Type B pancreatic cell (in vitro differentiated cells): Measurements from ENCODE around the gene ICA1. TPM values are rescaled to one million over a fixed set of nuclear protein-coding genes. Genes with fewer than 3 reads are reported as not detected.

ENCODE experiments used
- DNase-seq: peaks from one replicate; pipeline ENCODE4 v3.0.0; 2021; ENCODE audit warnings: mixed read lengths; ENCODE audit not compliant: unreplicated experiment; ENCODE audit errors: extremely low spot score
- H3K27ac Mint-ChIP-seq: 2 replicates; pipeline ENCODE4 v1.8.0; 2021; ENCODE audit warnings: mild to moderate bottlenecking, mixed read lengths
- H3K27me3 Mint-ChIP-seq: 2 replicates; pipeline ENCODE4 v1.8.0; 2021; ENCODE audit warnings: mixed read lengths
- H3K36me3 Mint-ChIP-seq: 2 replicates; pipeline ENCODE4 v1.8.0; 2021; ENCODE audit warnings: mixed read lengths
- H3K4me1 Mint-ChIP-seq: one replicate; pipeline ENCODE4 v1.8.0; 2021; ENCODE audit warnings: mixed read lengths; ENCODE audit not compliant: unreplicated experiment
- H3K4me3 Mint-ChIP-seq: 2 replicates; pipeline ENCODE4 v1.8.0; 2021; ENCODE audit warnings: mild to moderate bottlenecking, mixed read lengths
- H3K9me3 Mint-ChIP-seq: 2 replicates; pipeline ENCODE4 v1.8.0; 2021; ENCODE audit warnings: mixed read lengths
- total RNA-seq: library from RNA; stranded (reverse); gene quantifications from 2 replicates; pipeline ENCODE4 v1.2.1, GENCODE V29; 2021; ENCODE audit warnings: low replicate concordance
- TF ChIP-seq, protein P1 (sequence below): fragments of 200-600 bp; sonication (generic); conservative IDR thresholded peaks from 2 replicates; pipeline ENCODE4 v1.5.0; 2021; ENCODE audit warnings: antibody characterized with exemption, mild to moderate bottlenecking

ICA1 gene
- total RNA-seq, 1 donor from 2014 or later, result 9.8 TPM

DNA sequence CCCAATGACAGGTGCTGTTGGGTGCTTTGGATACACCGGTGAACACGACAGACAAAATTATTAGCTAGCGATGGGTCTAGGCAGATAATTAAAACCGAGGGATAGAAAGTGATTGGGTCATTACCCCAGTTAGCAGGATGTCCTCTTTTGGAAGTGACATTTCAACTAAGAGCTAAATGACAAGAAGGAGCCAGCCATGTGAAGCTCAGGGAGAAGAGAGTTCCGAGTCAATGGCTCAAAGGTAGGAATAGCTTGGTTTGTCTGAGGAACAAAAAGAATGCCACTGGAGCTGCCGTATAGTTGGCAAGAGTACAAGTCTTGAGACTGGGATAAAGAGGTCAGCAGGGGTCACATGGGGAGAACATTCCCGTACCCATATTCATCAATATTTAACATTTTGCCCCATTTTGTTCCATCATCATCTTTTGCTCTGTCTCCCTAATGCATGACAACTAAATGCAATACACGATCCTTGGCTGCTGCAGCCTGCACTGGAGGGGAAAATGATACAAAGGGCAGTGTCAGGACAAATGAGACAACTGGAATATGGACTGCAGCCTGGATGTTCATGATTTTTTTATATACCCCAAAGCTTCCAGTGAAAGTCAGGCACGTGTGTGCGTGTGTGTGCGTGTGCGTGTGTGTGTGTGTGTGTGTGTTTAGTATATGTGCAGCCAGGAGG is 115.7 kb downstream of the ICA1 start:
- no peaks in the 10 kb centered on the region for H3K27me3 Mint-ChIP-seq
- DNase-seq, result no peak
- H3K4me1 Mint-ChIP-seq, result peaks cover under 1% of the 10 kb centered on the region
- H3K27ac Mint-ChIP-seq, result no peak overlapping the region
- H3K4me3 Mint-ChIP-seq, result no peak overlapping the region
- no peaks in the 10 kb centered on the region for H3K9me3 Mint-ChIP-seq
- H3K36me3 Mint-ChIP-seq, result no peaks in the 10 kb centered on the region
- TF ChIP-seq, protein P1, sequence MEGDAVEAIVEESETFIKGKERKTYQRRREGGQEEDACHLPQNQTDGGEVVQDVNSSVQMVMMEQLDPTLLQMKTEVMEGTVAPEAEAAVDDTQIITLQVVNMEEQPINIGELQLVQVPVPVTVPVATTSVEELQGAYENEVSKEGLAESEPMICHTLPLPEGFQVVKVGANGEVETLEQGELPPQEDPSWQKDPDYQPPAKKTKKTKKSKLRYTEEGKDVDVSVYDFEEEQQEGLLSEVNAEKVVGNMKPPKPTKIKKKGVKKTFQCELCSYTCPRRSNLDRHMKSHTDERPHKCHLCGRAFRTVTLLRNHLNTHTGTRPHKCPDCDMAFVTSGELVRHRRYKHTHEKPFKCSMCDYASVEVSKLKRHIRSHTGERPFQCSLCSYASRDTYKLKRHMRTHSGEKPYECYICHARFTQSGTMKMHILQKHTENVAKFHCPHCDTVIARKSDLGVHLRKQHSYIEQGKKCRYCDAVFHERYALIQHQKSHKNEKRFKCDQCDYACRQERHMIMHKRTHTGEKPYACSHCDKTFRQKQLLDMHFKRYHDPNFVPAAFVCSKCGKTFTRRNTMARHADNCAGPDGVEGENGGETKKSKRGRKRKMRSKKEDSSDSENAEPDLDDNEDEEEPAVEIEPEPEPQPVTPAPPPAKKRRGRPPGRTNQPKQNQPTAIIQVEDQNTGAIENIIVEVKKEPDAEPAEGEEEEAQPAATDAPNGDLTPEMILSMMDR, result no peak

DNA sequence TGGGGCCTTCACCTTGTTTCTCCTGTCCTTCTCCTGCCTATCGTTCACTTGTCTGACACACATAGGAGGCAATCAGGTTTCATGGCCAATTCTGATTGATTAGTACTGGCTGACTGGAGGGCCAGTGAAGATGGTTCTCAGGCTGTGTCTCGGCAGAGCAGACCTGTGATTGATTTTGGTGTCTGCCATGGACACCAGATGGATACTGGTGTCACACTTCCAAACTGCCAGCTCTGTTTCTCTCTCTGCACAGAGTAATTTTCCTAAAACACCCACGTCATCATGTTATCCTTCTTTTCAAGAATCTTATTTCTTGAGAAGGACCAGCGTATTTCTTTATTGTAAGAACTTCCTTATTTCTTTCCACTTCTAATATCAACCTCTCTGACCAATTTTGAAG is 117.1 kb downstream of the ICA1 start:
- H3K36me3 Mint-ChIP-seq, result no peaks in the 10 kb centered on the region
- no peak overlapping the region for H3K27ac Mint-ChIP-seq
- TF ChIP-seq, protein P1, result no peak
- H3K4me1 Mint-ChIP-seq, result no peaks in the 10 kb centered on the region
- no peak overlapping the region for H3K4me3 Mint-ChIP-seq
- no peak for DNase-seq
- H3K9me3 Mint-ChIP-seq, result no peaks in the 10 kb centered on the region
- no peaks in the 10 kb centered on the region for H3K27me3 Mint-ChIP-seq

DNA sequence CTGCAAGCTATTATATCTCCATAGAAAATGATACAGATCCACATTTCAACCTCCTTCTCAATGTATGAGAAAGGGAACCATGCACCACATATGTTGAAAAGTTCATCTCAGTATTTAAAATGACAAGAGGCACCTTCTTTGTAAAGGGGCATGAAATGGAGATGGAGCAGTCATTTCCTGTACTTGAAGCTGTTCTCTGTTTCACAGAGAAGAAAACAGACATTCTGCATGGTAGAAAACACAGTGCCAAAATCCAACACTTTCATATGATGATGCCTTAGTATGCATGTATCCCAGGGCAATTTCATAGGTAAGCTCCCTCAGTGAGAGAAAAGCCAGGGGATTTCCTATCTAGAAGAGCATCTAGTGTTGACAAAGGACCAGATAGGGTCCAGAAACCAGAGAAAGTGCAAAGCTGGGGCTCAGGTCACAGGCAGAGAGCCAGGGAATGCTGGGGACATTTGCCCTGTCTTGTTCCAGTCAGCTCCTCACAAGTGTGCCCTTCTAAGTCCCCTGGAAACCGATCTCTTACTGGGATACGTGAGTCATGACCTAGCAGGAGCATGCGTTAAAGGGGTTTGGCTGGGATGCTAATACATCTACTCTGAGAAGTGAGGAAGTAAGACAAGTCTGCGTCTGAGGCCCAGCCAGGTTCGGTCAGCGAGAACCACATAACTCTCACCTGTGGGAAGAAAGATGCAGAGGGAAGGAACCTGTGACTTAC is 118.7 kb downstream of the ICA1 start:
- no peaks in the 10 kb centered on the region for H3K27me3 Mint-ChIP-seq
- H3K36me3 Mint-ChIP-seq, result no peaks in the 10 kb centered on the region
- H3K27ac Mint-ChIP-seq, result no peak overlapping the region
- TF ChIP-seq, protein P1, result no peak
- peaks cover 5% of the 10 kb centered on the region for H3K4me1 Mint-ChIP-seq
- H3K9me3 Mint-ChIP-seq, result no peaks in the 10 kb centered on the region
- H3K4me3 Mint-ChIP-seq, result no peak overlapping the region
- DNase-seq, result no peak

DNA sequence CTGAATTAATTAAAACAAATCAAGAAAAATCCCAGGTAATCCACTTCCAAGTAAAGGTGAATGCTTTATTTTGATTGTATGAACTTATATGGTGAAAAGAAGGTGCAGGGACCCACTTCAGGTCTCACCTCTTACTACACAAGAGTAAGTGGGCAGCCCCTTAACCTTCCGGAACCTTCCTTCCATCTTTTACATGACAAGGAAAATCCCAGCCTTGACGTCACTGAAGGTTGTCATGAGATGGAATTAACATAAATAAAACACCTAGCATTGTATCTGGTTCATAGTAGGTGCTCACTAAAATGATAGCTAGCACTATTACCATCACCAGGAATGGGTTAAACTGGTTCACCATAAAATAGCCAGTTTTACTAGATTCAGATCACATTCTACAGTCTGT is 119.5 kb downstream of the ICA1 start:
- no peak for DNase-seq
- Mint-ChIP-seq H3K36me3 (no peaks in the 10 kb centered on the region), H3K27me3 (no peaks in the 10 kb centered on the region), H3K4me1 (peaks cover 5% of the 10 kb centered on the region), H3K9me3 (no peaks in the 10 kb centered on the region), H3K27ac (no peak overlapping the region), H3K4me3 (no peak overlapping the region)
- TF ChIP-seq, protein P1, result no peak

DNA sequence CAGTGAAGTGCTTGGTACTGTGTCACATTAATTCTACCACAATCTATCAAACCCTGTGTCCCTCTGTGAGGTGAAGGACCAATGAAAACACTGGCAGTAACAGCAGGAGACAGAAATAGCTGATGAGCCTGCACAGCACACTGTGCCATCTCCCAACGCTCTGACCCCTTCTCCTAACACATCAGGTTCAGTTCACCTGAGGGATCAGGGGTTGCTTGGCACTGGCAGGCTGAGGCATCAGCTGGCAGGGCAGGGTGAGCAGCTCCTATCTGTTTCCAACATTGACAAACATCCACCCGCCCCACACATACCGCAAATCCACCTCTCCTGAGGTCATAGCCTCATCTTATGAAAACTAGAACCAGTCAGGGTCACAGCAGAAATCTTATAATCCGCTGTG is 120.9 kb downstream of the ICA1 start:
- H3K9me3 Mint-ChIP-seq, result no peaks in the 10 kb centered on the region
- no peak for DNase-seq
- no peak overlapping the region for H3K27ac Mint-ChIP-seq
- no peaks in the 10 kb centered on the region for H3K27me3 Mint-ChIP-seq
- H3K4me1 Mint-ChIP-seq, result peaks cover 5% of the 10 kb centered on the region
- no peaks in the 10 kb centered on the region for H3K36me3 Mint-ChIP-seq
- no peak overlapping the region for H3K4me3 Mint-ChIP-seq
- TF ChIP-seq, protein P1, result no peak
